Measurements from ENCODE around the gene PLA2G7.

- no peak for TF ChIP-seq ZNF664 (tag by site-specific recombination; IDR thresholded peaks at IDR 0.05)
- TF ChIP-seq CTCF (tag by site-specific recombination; IDR thresholded peaks at IDR 0.05): no peak
- no peak for TF ChIP-seq ZNF274 (IDR thresholded peaks at IDR 0.05; ENCODE audit: low read length)
- no peak for TF ChIP-seq ZNF274 (tag by site-specific recombination; IDR thresholded peaks at IDR 0.05; ENCODE audit: borderline replicate concordance)
- TF ChIP-seq ZBTB11 (tag by site-specific recombination; conservative IDR thresholded peaks at IDR 0.05; ENCODE audit: low read depth): no peak
- TF ChIP-seq ZFP69B (tag by site-specific recombination; IDR thresholded peaks at IDR 0.05): no peak
- TF ChIP-seq ZNF24 (tag by site-specific recombination; IDR thresholded peaks at IDR 0.05): no peak
- TF ChIP-seq REST (tag by site-specific recombination; IDR thresholded peaks at IDR 0.05): no peak
- no peak for TF ChIP-seq ZNF639 (tag by site-specific recombination; IDR thresholded peaks at IDR 0.05)
- TF ChIP-seq ZNF501 (tag by site-specific recombination; IDR thresholded peaks at IDR 0.05): no peak
- no peak for TF ChIP-seq ZNF18 (tag by site-specific recombination; IDR thresholded peaks at IDR 0.05)
Measured at GRCh38 chr6:46758960-46759753, 24.0 kb upstream of the PLA2G7 start.
